HTR-8/SVneo (cell line): ENCODE data around the gene CRELD2.
"Not testable (repeated sequence)": the region's sequence is repeated elsewhere in the genome, so short reads cannot be mapped to it uniquely, and the experiment has no call there.

ENCODE experiments used
- DNase-seq: peaks from one replicate; pipeline ENCODE4 v3.0.0; 2011; ENCODE audit warnings: low spot score, mixed read lengths; ENCODE audit not compliant: insufficient read length
- FAIRE-seq: peaks from 2 replicates; lab custom pipeline; 2011; peaks lifted over from hg19 to GRCh38; lab: Jason Lieb, UNC

CRELD2 gene

GRCh38 chr22:49941507-49942316 lies 23.3 kb downstream of the CRELD2 start:
- FAIRE-seq, result no peak
- DNase-seq, result no peak

- DNase-seq (no peak), FAIRE-seq (peak; percentile 48)
These were observed 24.4 kb downstream of the CRELD2 start for GRCh38 chr22:49942565-49943404.

GRCh38 chr22:49943405-49943765 lies 25.0 kb downstream of the CRELD2 start:
- DNase-seq, result no peak

GRCh38 chr22:49943771-49944398 lies 25.5 kb downstream of the CRELD2 start:
- DNase-seq, result no peak
- no peak for FAIRE-seq

More at GRCh38 chr22:49943405-49943765, 25.0 kb downstream of the CRELD2 start:
- no peak for FAIRE-seq

GRCh38 chr22:49944399-49944891 lies 26.0 kb downstream of the CRELD2 start:
- FAIRE-seq (no peak), DNase-seq (no peak)

- FAIRE-seq, DNase-seq: not testable (repeated sequence)
These were observed 26.8 kb downstream of the CRELD2 start for GRCh38 chr22:49945042-49945794.

- DNase-seq, result no peak
- FAIRE-seq, result no peak
These were observed 28.3 kb downstream of the CRELD2 start for GRCh38 chr22:49946612-49947295.

- FAIRE-seq, result no peak
- DNase-seq, result no peak
These were observed 28.8 kb downstream of the CRELD2 start for GRCh38 chr22:49947296-49947622.

- DNase-seq, result no peak
- FAIRE-seq, result no peak
These were observed 29.9 kb downstream of the CRELD2 start for GRCh38 chr22:49948116-49948957.

- DNase-seq, result no peak
- no peak for FAIRE-seq
These were observed 30.8 kb downstream of the CRELD2 start for GRCh38 chr22:49948958-49949913.

- no peak for FAIRE-seq
- DNase-seq, result no peak
These were observed 31.5 kb downstream of the CRELD2 start for GRCh38 chr22:49949914-49950292.

GRCh38 chr22:49950396-49950994 lies 32.1 kb downstream of the CRELD2 start:
- no peak for DNase-seq
- FAIRE-seq, result no peak

GRCh38 chr22:49951000-49951677 lies 32.7 kb downstream of the CRELD2 start:
- FAIRE-seq, result no peak
- no peak for DNase-seq

- DNase-seq (no peak), FAIRE-seq (peak; percentile 38)
These were observed 33.2 kb downstream of the CRELD2 start for GRCh38 chr22:49951678-49951985.

- peak; percentile 73 for DNase-seq
- FAIRE-seq, result peak; percentile 98
These were observed 33.8 kb downstream of the CRELD2 start for GRCh38 chr22:49951986-49952896.
